D721Med (cell line): Measurements from ENCODE around the gene PDE3B.

Experiments used
- DNase-seq: peaks from one replicate; pipeline ENCODE4 v3.0.0; 2011; ENCODE audit warnings: low spot score; ENCODE audit not compliant: insufficient read length
- FAIRE-seq: peaks from 2 replicates; lab custom pipeline; 2011; peaks lifted over from hg19 to GRCh38; lab: Jason Lieb, UNC
- TF ChIP-seq, protein P1 (sequence below): IDR thresholded peaks from 2 replicates; pipeline ENCODE4 v1.5.1; 2012; ENCODE audit warnings: mild to moderate bottlenecking, control low read depth; ENCODE audit not compliant: insufficient read depth; ENCODE audit errors: missing control alignments

The PDE3B gene

GRCh38 chr11:14907411-14908213, 264.0 kb downstream of the PDE3B start:
- TF ChIP-seq, protein P1, sequence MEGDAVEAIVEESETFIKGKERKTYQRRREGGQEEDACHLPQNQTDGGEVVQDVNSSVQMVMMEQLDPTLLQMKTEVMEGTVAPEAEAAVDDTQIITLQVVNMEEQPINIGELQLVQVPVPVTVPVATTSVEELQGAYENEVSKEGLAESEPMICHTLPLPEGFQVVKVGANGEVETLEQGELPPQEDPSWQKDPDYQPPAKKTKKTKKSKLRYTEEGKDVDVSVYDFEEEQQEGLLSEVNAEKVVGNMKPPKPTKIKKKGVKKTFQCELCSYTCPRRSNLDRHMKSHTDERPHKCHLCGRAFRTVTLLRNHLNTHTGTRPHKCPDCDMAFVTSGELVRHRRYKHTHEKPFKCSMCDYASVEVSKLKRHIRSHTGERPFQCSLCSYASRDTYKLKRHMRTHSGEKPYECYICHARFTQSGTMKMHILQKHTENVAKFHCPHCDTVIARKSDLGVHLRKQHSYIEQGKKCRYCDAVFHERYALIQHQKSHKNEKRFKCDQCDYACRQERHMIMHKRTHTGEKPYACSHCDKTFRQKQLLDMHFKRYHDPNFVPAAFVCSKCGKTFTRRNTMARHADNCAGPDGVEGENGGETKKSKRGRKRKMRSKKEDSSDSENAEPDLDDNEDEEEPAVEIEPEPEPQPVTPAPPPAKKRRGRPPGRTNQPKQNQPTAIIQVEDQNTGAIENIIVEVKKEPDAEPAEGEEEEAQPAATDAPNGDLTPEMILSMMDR, result peak; percentile 74
- no peak for FAIRE-seq
- no peak for DNase-seq

GRCh38 chr11:14908214-14908880, 264.7 kb downstream of the PDE3B start:
- TF ChIP-seq, protein P1, result peak; percentile 74
- FAIRE-seq (peak; percentile 85), DNase-seq (no peak)

DNA sequence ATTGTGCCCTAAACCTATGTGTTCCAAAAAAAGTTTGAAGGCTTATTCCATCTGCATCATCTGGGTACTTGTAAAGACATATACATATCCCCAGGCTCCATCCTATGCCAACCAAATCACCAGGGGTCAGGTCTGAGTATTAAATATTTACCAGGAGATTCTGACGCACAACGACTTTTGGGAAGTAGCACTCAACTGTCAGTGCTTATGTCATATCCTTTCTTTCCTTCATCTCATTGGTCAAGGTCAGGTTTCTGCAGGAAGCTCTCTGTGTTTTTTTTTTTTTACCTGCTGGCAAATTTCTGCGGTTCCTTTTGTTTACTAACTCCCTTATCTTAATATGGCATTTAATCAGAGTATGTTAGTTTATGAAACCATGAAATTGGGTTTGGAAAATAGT, 270.9 kb downstream of the PDE3B start:
- DNase-seq (no peak), FAIRE-seq (no peak)
- TF ChIP-seq, protein P1, result no peak

DNA sequence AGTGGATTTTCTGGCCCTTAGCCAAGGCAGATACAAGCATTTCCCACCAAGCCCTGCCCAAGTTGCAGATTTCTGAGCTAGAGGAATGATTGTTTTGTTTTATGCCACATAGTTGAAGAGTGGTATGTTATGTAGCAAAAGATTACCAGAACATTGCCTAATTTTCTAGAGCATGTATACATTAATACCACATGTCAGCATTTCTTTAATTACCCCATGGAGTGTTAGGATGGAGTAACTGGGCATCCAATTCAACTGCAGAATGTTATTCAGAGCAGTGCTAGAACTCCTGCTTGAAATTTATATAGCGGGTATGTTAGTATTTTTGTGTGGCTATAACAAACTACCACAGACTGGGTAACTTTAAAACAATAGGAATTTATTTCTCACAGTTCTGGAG, 272.8 kb downstream of the PDE3B start:
- TF ChIP-seq, protein P1, result no peak
- FAIRE-seq (no peak), DNase-seq (no peak)
